ENCODE data around the gene HELZ. TPM values are rescaled to one million over a fixed set of nuclear protein-coding genes. Genes with fewer than 3 reads are reported as not detected.
"Not testable (repeated sequence)": the region's sequence is repeated elsewhere in the genome, so short reads cannot be mapped to it uniquely, and the experiment has no call there.

Gene HELZ
- total RNA-seq, 2 experiments from 2014 or later = 98.2 to 109 TPM

GRCh38 chr17:67280279-67280678, 35.3 kb upstream of the HELZ start:
- Mint-ChIP-seq H3K4me3 (no peak overlapping the region), H3K36me3 (ENCODE audit: low read depth) (no peaks in the 10 kb centered on the region), H3K4me1 (no peaks in the 10 kb centered on the region), H3K27ac (no peak overlapping the region), H3K27me3 (peaks cover 3% of the 10 kb centered on the region), H3K9me3 (no peaks in the 10 kb centered on the region)
- DNase-seq = no peak
- ChIA-PET CTCF (no interaction called here), POLR2A (no interaction called here)

- H3K27ac Mint-ChIP-seq = no peak overlapping the region
- H3K36me3 Mint-ChIP-seq (ENCODE audit: low read depth) = no peaks in the 10 kb centered on the region
- ChIA-PET CTCF (interaction anchor here (0.9 kb wide), 1 partner anchor 10 kb away, joined by 3 read pairs; no protein-coding TSS in a partner anchor), POLR2A (interaction anchor here (1.1 kb wide), 1 partner anchor 10 kb away, joined by 3 read pairs; no protein-coding TSS in a partner anchor)
- no peak overlapping the region for H3K4me3 Mint-ChIP-seq
- DNase-seq = no peak
- H3K9me3 Mint-ChIP-seq = no peaks in the 10 kb centered on the region
- H3K4me1 Mint-ChIP-seq = no peaks in the 10 kb centered on the region
- H3K27me3 Mint-ChIP-seq = peaks cover 3% of the 10 kb centered on the region
Observed at GRCh38 chr17:67279115-67279514, 34.1 kb upstream of the HELZ start.

- ChIA-PET POLR2A (no interaction called here), CTCF (no interaction called here)
- no peak for DNase-seq
- peaks cover 3% of the 10 kb centered on the region for H3K27me3 Mint-ChIP-seq
- no peaks in the 10 kb centered on the region for H3K36me3 Mint-ChIP-seq (ENCODE audit: low read depth)
- no peak overlapping the region for H3K27ac Mint-ChIP-seq
- no peaks in the 10 kb centered on the region for H3K4me1 Mint-ChIP-seq
- H3K9me3 Mint-ChIP-seq = no peaks in the 10 kb centered on the region
- H3K4me3 Mint-ChIP-seq = no peak overlapping the region
Observed at GRCh38 chr17:67278363-67278762, 33.4 kb upstream of the HELZ start.

GRCh38 chr17:67276075-67276474, 31.1 kb upstream of the HELZ start:
- peaks cover 2% of the 10 kb centered on the region for H3K4me1 Mint-ChIP-seq
- no peak overlapping the region for H3K27ac Mint-ChIP-seq
- POLR2A ChIA-PET = no interaction called here
- CTCF ChIA-PET = interaction anchor here (0.6 kb wide), 1 partner anchor 905 kb away, joined by 3 read pairs; no protein-coding TSS in a partner anchor
- H3K27me3 Mint-ChIP-seq = peaks cover 3% of the 10 kb centered on the region
- no peak overlapping the region for H3K4me3 Mint-ChIP-seq
- H3K9me3 Mint-ChIP-seq = no peaks in the 10 kb centered on the region
- no peak for DNase-seq
- H3K36me3 Mint-ChIP-seq (ENCODE audit: low read depth) = no peaks in the 10 kb centered on the region

- no peak overlapping the region for H3K27ac Mint-ChIP-seq
- no peaks in the 10 kb centered on the region for H3K36me3 Mint-ChIP-seq (ENCODE audit: low read depth)
- no peak for DNase-seq
- no peak overlapping the region for H3K4me3 Mint-ChIP-seq
- ChIA-PET POLR2A (no interaction called here), CTCF (no interaction called here)
- no peaks in the 10 kb centered on the region for H3K9me3 Mint-ChIP-seq
- H3K4me1 Mint-ChIP-seq = peaks cover 2% of the 10 kb centered on the region
- H3K27me3 Mint-ChIP-seq = no peaks in the 10 kb centered on the region
Observed at GRCh38 chr17:67274466-67274865, 29.5 kb upstream of the HELZ start.

GRCh38 chr17:67273900-67274299, 28.9 kb upstream of the HELZ start:
- H3K27me3 Mint-ChIP-seq = no peaks in the 10 kb centered on the region
- no peaks in the 10 kb centered on the region for H3K36me3 Mint-ChIP-seq (ENCODE audit: low read depth)
- DNase-seq = no peak
- H3K4me1 Mint-ChIP-seq = peaks cover 2% of the 10 kb centered on the region
- CTCF ChIA-PET = interaction anchor here (0.7 to 2.1 kb wide), 2 partner anchors 53 to 635 kb away, joined by 3 to 6 read pairs; no protein-coding TSS in a partner anchor
- no peak overlapping the region for H3K4me3 Mint-ChIP-seq
- no peaks in the 10 kb centered on the region for H3K9me3 Mint-ChIP-seq
- POLR2A ChIA-PET = no interaction called here
- no peak overlapping the region for H3K27ac Mint-ChIP-seq

- H3K4me3 Mint-ChIP-seq = no peak overlapping the region
- peaks cover 2% of the 10 kb centered on the region for H3K4me1 Mint-ChIP-seq
- no peaks in the 10 kb centered on the region for H3K9me3 Mint-ChIP-seq
- no peak for DNase-seq
- no peaks in the 10 kb centered on the region for H3K27me3 Mint-ChIP-seq
- H3K27ac Mint-ChIP-seq = no peak overlapping the region
- H3K36me3 Mint-ChIP-seq (ENCODE audit: low read depth) = no peaks in the 10 kb centered on the region
- ChIA-PET POLR2A (interaction anchor here (0.7 kb wide), 1 partner anchor 1501 kb away, joined by 3 read pairs; no protein-coding TSS in a partner anchor), CTCF (interaction anchor here (0.7 to 2.1 kb wide), 6 partner anchors 9 to 83 kb away, joined by 3 to 8 read pairs (median 4); no protein-coding TSS in a partner anchor)
Observed at GRCh38 chr17:67272312-67273047, 27.5 kb upstream of the HELZ start.

GRCh38 chr17:67271187-67271586, 26.2 kb upstream of the HELZ start:
- not testable (repeated sequence) for H3K27ac Mint-ChIP-seq

GRCh38 chr17:67270416-67270815, 25.4 kb upstream of the HELZ start:
- no peak overlapping the region for H3K27ac Mint-ChIP-seq

More at GRCh38 chr17:67271187-67271586, 26.2 kb upstream of the HELZ start:
- H3K4me3 Mint-ChIP-seq; H3K27me3 Mint-ChIP-seq; POLR2A ChIA-PET; H3K4me1 Mint-ChIP-seq; H3K36me3 Mint-ChIP-seq (ENCODE audit: low read depth); DNase-seq; H3K9me3 Mint-ChIP-seq: not testable (repeated sequence)
- CTCF ChIA-PET = interaction anchor here (0.7 kb wide), 1 partner anchor 16 kb away, joined by 4 read pairs; no protein-coding TSS in a partner anchor

GRCh38 chr17:67266496-67266895, 21.5 kb upstream of the HELZ start:
- peaks cover 19% of the 10 kb centered on the region for H3K4me1 Mint-ChIP-seq
- ChIA-PET POLR2A (interaction anchor here (0.7 kb wide), 1 partner anchor 21 kb away, joined by 3 read pairs; no protein-coding TSS in a partner anchor), CTCF (no interaction called here)
- no peaks in the 10 kb centered on the region for H3K9me3 Mint-ChIP-seq
- no peak for DNase-seq
- H3K4me3 Mint-ChIP-seq = no peak overlapping the region
- no peaks in the 10 kb centered on the region for H3K36me3 Mint-ChIP-seq (ENCODE audit: low read depth)
- no peaks in the 10 kb centered on the region for H3K27me3 Mint-ChIP-seq
- no peak overlapping the region for H3K27ac Mint-ChIP-seq

More at GRCh38 chr17:67270416-67270815, 25.4 kb upstream of the HELZ start:
- Mint-ChIP-seq H3K4me1 (peaks cover 2% of the 10 kb centered on the region), H3K4me3 (no peak overlapping the region), H3K36me3 (ENCODE audit: low read depth) (no peaks in the 10 kb centered on the region), H3K27me3 (no peaks in the 10 kb centered on the region), H3K9me3 (no peaks in the 10 kb centered on the region)
- no peak for DNase-seq
- ChIA-PET CTCF (interaction anchor here (0.7 kb wide), 1 partner anchor 201 kb away, joined by 5 read pairs; no protein-coding TSS in a partner anchor), POLR2A (no interaction called here)

- Mint-ChIP-seq H3K4me3 (no peak overlapping the region), H3K27ac (no peak overlapping the region), H3K36me3 (ENCODE audit: low read depth) (no peaks in the 10 kb centered on the region), H3K4me1 (peaks cover 21% of the 10 kb centered on the region), H3K9me3 (no peaks in the 10 kb centered on the region), H3K27me3 (no peaks in the 10 kb centered on the region)
- ChIA-PET POLR2A (interaction anchor here (0.7 kb wide), 1 partner anchor 20 kb away, joined by 3 read pairs; no protein-coding TSS in a partner anchor), CTCF (no interaction called here)
- DNase-seq = no peak
Observed at GRCh38 chr17:67265436-67266019, 20.5 kb upstream of the HELZ start.

GRCh38 chr17:67262435-67263117, 17.6 kb upstream of the HELZ start:
- POLR2A ChIA-PET = interaction anchor here (1.9 kb wide), 1 partner anchor 18 kb away, joined by 10 read pairs; the partner anchor contains the start of gene HELZ
- Mint-ChIP-seq H3K4me1 (peaks cover 46% of the 10 kb centered on the region), H3K36me3 (ENCODE audit: low read depth) (peaks cover 6% of the 10 kb centered on the region), H3K27ac (no peak overlapping the region), H3K27me3 (no peaks in the 10 kb centered on the region), H3K4me3 (no peak overlapping the region), H3K9me3 (no peaks in the 10 kb centered on the region)
- no peak for DNase-seq
- CTCF ChIA-PET = interaction anchor here (1.4 to 2.0 kb wide), 2 partner anchors 10 to 31 kb away, joined by 5 to 8 read pairs; no protein-coding TSS in a partner anchor
